HCT116 (cell line): ENCODE data around the gene MCRIP2. TPM values are rescaled to one million over a fixed set of nuclear protein-coding genes. Genes with fewer than 3 reads are reported as not detected.
A peak's percentile ranks its signal among the peaks of the same experiment; 100 is the strongest.

Experiments
- ATAC-seq: fragments of 200-7000 bp; cut with Tn5 transposase; 2 replicates; pipeline ENCODE4 v1.9.1; 2020; ENCODE audit warnings: mild to moderate bottlenecking, moderate library complexity
- BruUV-seq: library from RNA; stranded (reverse); fragments of 400-500 nt; replicated peaks from 2 replicates; lab custom pipeline; 2021; lab: Mats Ljungman, UMichigan
- CTCF ChIA-PET: fragments of 300-600 bp; sonication (Branson Sonifier 250); formaldehyde crosslinking; loops from one replicate; lab custom pipeline; 2021; ENCODE audit warnings: antibody characterized with exemption; lab: Charles Lee
- POLR2A ChIA-PET: fragments of 300-600, 350-600 bp; sonication (Branson Sonifier 250); formaldehyde crosslinking; loops from one replicate; lab custom pipeline; 2021; ENCODE audit warnings: antibody characterized with exemption; lab: Charles Lee
- RAD21 ChIA-PET, 2 experiments: fragments of 300-600 bp; sonication (Branson Sonifier 250); formaldehyde crosslinking; loops; one replicate each; lab custom pipeline; 2023; ENCODE audit warnings: low total read pairs in 2 of 2; ENCODE audit not compliant: uncharacterized antibody in 2 of 2, unreplicated experiment in 2 of 2, low non-redundant PET in 1 of 2; lab: Charles Lee
- DNase-seq: peaks from one replicate; pipeline ENCODE4 v3.0.0-alpha.2; 2010; ENCODE audit warnings: low read depth, low spot score
- H2AFZ ChIP-seq: fragments of 200-600 bp; shearing (Covaris generic), sonication (generic); 2 replicates; pipeline ENCODE4 v1.6.1; 2017; ENCODE audit warnings: low read depth, mixed run types, mixed read lengths, antibody characterized with exemption, low read length; ENCODE audit not compliant: poor library complexity, severe bottlenecking
- H3K27ac ChIP-seq: 2 replicates; pipeline ENCODE4 v1.5.1; 2012; ENCODE audit warnings: low read depth, low read length
- H3K27me3 ChIP-seq: fragments of 200-600 bp; sonication (generic); 2 replicates; pipeline ENCODE4 v1.6.1; 2016; ENCODE audit warnings: mixed run types, low read length, mixed read lengths; ENCODE audit not compliant: insufficient read depth
- H3K36me3 ChIP-seq, 2 experiments: fragments of 200-500 bp in 1 of 2; fragments of 200-600 bp in 1 of 2; sonication (Bioruptor generic) in 1 of 2; sonication (generic) in 1 of 2; 2 replicates each; pipeline versions ENCODE4 v1.5.1 to v1.6.1; 2014 to 2016; ENCODE audit warnings: low read length in 2 of 2, inconsistent platforms in 1 of 2, mixed read lengths in 1 of 2, mixed run types in 1 of 2; ENCODE audit not compliant: insufficient read depth in 2 of 2, control insufficient read depth in 1 of 2
- H3K4me1 ChIP-seq, 2 experiments: fragments of 200-600 bp in 1 of 2; sonication (generic) in 1 of 2; 2 replicates each; pipeline versions ENCODE4 v1.5.1 to v1.6.1; 2012 to 2017; ENCODE audit warnings: low read length in 2 of 2, inconsistent platforms in 1 of 2, mild to moderate bottlenecking in 1 of 2, mixed read lengths in 1 of 2, mixed run types in 1 of 2, moderate library complexity in 1 of 2; ENCODE audit not compliant: insufficient read depth in 2 of 2, control insufficient read depth in 1 of 2
- H3K4me2 ChIP-seq: fragments of 200-600 bp; sonication (generic); 2 replicates; pipeline ENCODE4 v1.6.1; 2017; ENCODE audit warnings: mixed run types, low read length, mixed read lengths
- H3K4me3 ChIP-seq, 2 experiments: fragments of 200-600 bp in 1 of 2; sonication (generic) in 1 of 2; replicated peaks in 1 of 2; 2 replicates each; pipeline ENCODE4 v1.5.1; 2011 to 2016; ENCODE audit warnings: low read length in 2 of 2, control low read depth in 1 of 2, low read depth in 1 of 2, mild to moderate bottlenecking in 1 of 2, mixed read lengths in 1 of 2, mixed run types in 1 of 2
- H3K79me2 ChIP-seq: fragments of 200-600 bp; sonication (generic); 2 replicates; pipeline ENCODE4 v1.6.1; 2017; ENCODE audit warnings: mild to moderate bottlenecking, mixed run types, low read length, moderate library complexity, mixed read lengths; ENCODE audit not compliant: insufficient read depth
- H3K9ac ChIP-seq: fragments of 200-600 bp; sonication (generic); 2 replicates; pipeline ENCODE4 v1.6.1; 2016; ENCODE audit warnings: low read length, mixed read lengths
- H3K9me2 ChIP-seq: fragments of 200-600 bp; sonication (generic), shearing (Covaris generic); 2 replicates; pipeline ENCODE4 v1.6.1; 2017; ENCODE audit warnings: mixed run types, mild to moderate bottlenecking, moderate library complexity; ENCODE audit not compliant: insufficient read depth
- H3K9me3 ChIP-seq, 2 experiments: fragments of 200-500 bp in 1 of 2; fragments of 200-600 bp in 1 of 2; sonication (Bioruptor generic) in 1 of 2; sonication (generic) in 1 of 2; 2 replicates each; pipeline ENCODE4 v1.6.1; 2014 to 2017; ENCODE audit warnings: low read length in 2 of 2, mixed read lengths in 2 of 2, inconsistent platforms in 1 of 2, low read depth in 1 of 2, mild to moderate bottlenecking in 1 of 2, mixed run types in 1 of 2, moderate library complexity in 1 of 2; ENCODE audit not compliant: control insufficient read depth in 1 of 2, insufficient read depth in 1 of 2
- H4K20me1 ChIP-seq: fragments of 200-600 bp; sonication (generic), shearing (Covaris generic); 2 replicates; pipeline ENCODE4 v1.6.1; 2017; ENCODE audit warnings: mixed run types, mild to moderate bottlenecking, moderate library complexity; ENCODE audit not compliant: insufficient read depth
- ATF3 ChIP-seq: IDR thresholded peaks from 2 replicates; pipeline ENCODE4 v1.6.1; 2012
- CBX3 ChIP-seq: IDR thresholded peaks from 2 replicates; pipeline ENCODE4 v1.6.1; 2012; ENCODE audit warnings: low read depth
- CTCF ChIP-seq, 3 experiments: fragments of 200-600 bp in 1 of 3; sonication (generic) in 1 of 3; IDR thresholded peaks in 2 of 3; conservative IDR thresholded peaks in 1 of 3; 2 replicates each; pipeline ENCODE4 v1.5.1; 2012 to 2017; ENCODE audit warnings: low read depth in 2 of 3, low read length in 2 of 3, antibody characterized with exemption in 1 of 3, borderline replicate concordance in 1 of 3, control low read depth in 1 of 3, mild to moderate bottlenecking in 1 of 3, mixed read lengths in 1 of 3, mixed run types in 1 of 3, moderate library complexity in 1 of 3; ENCODE audit not compliant: insufficient read depth in 1 of 3
- EGR1 ChIP-seq: IDR thresholded peaks from 2 replicates; pipeline ENCODE4 v1.6.1; 2012; ENCODE audit warnings: low read depth
- ELF1 ChIP-seq: IDR thresholded peaks from 2 replicates; pipeline ENCODE4 v1.6.1; 2012; ENCODE audit warnings: low read depth, borderline replicate concordance
- EZH2 ChIP-seq: fragments of 200-600 bp; sonication (generic); IDR thresholded peaks from 2 replicates; pipeline ENCODE4 v1.6.1; 2017; ENCODE audit warnings: antibody characterized with exemption, mixed run types
- EZH2phosphoT487 ChIP-seq: fragments of 200-600 bp; IDR thresholded peaks from 2 replicates; pipeline ENCODE4 v1.6.1; 2018; ENCODE audit warnings: antibody characterized with exemption, borderline replicate concordance
- RAD21 ChIP-seq: IDR thresholded peaks from 2 replicates; pipeline ENCODE4 v1.6.1; 2012; ENCODE audit warnings: low read depth, mild to moderate bottlenecking
- SIN3A ChIP-seq: IDR thresholded peaks from 2 replicates; pipeline ENCODE4 v1.6.1; 2012; ENCODE audit warnings: low read depth
- ZFX ChIP-seq: fragments of 450-650 bp; IDR thresholded peaks from 2 replicates; pipeline ENCODE4 v1.6.1; 2017
- ZNF274 ChIP-seq: fragments of 200-500 bp; sonication (Bioruptor generic); IDR thresholded peaks from 2 replicates; pipeline ENCODE4 v1.6.1; 2014; ENCODE audit warnings: mild to moderate bottlenecking, low read depth, low read length, inconsistent platforms
- intact Hi-C: fragments of 100-400 bp; cut with micrococcal nuclease; formaldehyde crosslinking; loops from 2 replicates; pipeline ENCODE4 v1.10.0; 2022
- total RNA-seq: library from RNA; stranded (reverse); gene quantifications from one replicate; pipeline ENCODE4 v1.2.1, GENCODE V29; 2021; ENCODE audit not compliant: unreplicated experiment

Gene MCRIP2
- total RNA-seq, 1 experiment from 2014 or later, result 34.9 TPM

GRCh38 chr16:625977-626765, 15.5 kb upstream of the MCRIP2 start:
- CTCF ChIA-PET, result no interaction called here
- no peak overlapping the region for H3K4me3 ChIP-seq

More at GRCh38 chr16:625977-626765, 15.5 kb upstream of the MCRIP2 start:
- H4K20me1 ChIP-seq, result no peaks in the 10 kb centered on the region
- intact Hi-C loops, result loop anchor here (5.0 kb wide), 1 partner anchor 34 kb away; the partner anchor contains the start of gene RAB40C
- ATAC-seq (peak; percentile 13), DNase-seq (no peak)
- no peaks in the 10 kb centered on the region for H3K27me3 ChIP-seq
- POLR2A ChIA-PET, result no interaction called here
- H3K4me1 ChIP-seq, result peaks cover 37 to 60% of the 10 kb centered on the region in 2 experiments
- H2AFZ ChIP-seq, result no peak overlapping the region
- H3K79me2 ChIP-seq, result no peaks in the 10 kb centered on the region
- RAD21 ChIA-PET, result no interaction called here
- peak overlapping the region; percentile 83 for H3K27ac ChIP-seq
- no peaks in the 10 kb centered on the region for H3K9me3 ChIP-seq
- peak overlapping the region; percentile 61 for H3K4me2 ChIP-seq
- peak overlapping the region; percentile 57 for H3K9ac ChIP-seq
- H3K9me2 ChIP-seq, result no peaks in the 10 kb centered on the region
- BruUV-seq, result no TSS peak
- no peaks in the 10 kb centered on the region for H3K36me3 ChIP-seq
- TF ChIP-seq RAD21 (no peak), ZNF274 (no peak), ATF3 (no peak), EGR1 (no peak), ELF1 (no peak), SIN3A (no peak), ZFX (no peak), EZH2 (no peak), CBX3 (no peak), EZH2phosphoT487 (no peak), CTCF (IDR thresholded peaks at IDR 0.05 in 2 of 3, conservative IDR thresholded peaks at IDR 0.05 in 1 of 3; ENCODE audit: borderline replicate concordance in 1 of 3, insufficient read depth in 1 of 3, low read depth in 2 of 3, low read length in 2 of 3) (no peak)
